Measurements from ENCODE around the gene ERGIC3. TPM values are rescaled to one million over a fixed set of nuclear protein-coding genes. Genes with fewer than 3 reads are reported as not detected.

Gene ERGIC3
- total and polyA plus RNA-seq, 8 donors: 197 to 390 (median 365) TPM

DNA sequence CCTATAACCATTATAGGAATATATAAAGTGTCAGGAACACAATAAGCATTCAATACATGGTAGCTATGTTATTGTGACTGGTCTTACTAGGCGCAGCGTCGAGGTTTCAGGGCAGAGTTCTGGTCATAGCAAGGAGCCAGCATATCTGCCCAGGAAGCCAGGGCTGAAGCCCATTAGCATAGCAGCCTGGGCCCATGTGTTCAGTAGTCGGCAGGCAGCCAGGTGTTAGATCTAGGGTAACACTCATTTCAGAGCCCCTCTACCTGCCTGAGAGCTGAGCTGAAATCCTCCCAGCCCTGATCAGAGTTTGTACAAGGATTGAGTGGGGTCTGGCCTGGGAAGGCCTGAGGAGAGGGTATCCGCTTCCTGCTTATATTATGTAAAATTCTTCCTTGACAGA is 44.6 kb upstream of the ERGIC3 start:
- ATAC-seq: no peak
- Histone ChIP-seq H3K36me3 (peaks cover 0 to 95% of the 10 kb centered on the region in 2 donors), H3K27ac (no peak overlapping the region), H3K9me3 (no peaks in the 10 kb centered on the region), H3K4me1 (peaks cover 0 to 2% of the 10 kb centered on the region in 2 donors), H3K4me3 (no peak overlapping the region), H3K27me3 (no peaks in the 10 kb centered on the region)
- TF ChIP-seq, protein P1, sequence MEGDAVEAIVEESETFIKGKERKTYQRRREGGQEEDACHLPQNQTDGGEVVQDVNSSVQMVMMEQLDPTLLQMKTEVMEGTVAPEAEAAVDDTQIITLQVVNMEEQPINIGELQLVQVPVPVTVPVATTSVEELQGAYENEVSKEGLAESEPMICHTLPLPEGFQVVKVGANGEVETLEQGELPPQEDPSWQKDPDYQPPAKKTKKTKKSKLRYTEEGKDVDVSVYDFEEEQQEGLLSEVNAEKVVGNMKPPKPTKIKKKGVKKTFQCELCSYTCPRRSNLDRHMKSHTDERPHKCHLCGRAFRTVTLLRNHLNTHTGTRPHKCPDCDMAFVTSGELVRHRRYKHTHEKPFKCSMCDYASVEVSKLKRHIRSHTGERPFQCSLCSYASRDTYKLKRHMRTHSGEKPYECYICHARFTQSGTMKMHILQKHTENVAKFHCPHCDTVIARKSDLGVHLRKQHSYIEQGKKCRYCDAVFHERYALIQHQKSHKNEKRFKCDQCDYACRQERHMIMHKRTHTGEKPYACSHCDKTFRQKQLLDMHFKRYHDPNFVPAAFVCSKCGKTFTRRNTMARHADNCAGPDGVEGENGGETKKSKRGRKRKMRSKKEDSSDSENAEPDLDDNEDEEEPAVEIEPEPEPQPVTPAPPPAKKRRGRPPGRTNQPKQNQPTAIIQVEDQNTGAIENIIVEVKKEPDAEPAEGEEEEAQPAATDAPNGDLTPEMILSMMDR (IDR thresholded peaks at IDR 0.05): no peak
- DNase-seq: no peak
- intact Hi-C loops (cut with DNase I): no loop called here

GRCh38 chr20:35497780-35498189 is 44.1 kb upstream of the ERGIC3 start:
- H3K4me1 ChIP-seq: no peaks in the 10 kb centered on the region
- intact Hi-C loops (cut with DNase I): no loop called here
- peaks cover 0 to 99% of the 10 kb centered on the region in 2 donors for H3K36me3 ChIP-seq
- DNase-seq (no peak), ATAC-seq (peak; percentile 34)
- H3K27me3 ChIP-seq: no peaks in the 10 kb centered on the region
- H3K4me3 ChIP-seq: no peak overlapping the region
- no peaks in the 10 kb centered on the region for H3K9me3 ChIP-seq
- H3K27ac ChIP-seq: no peak overlapping the region
- TF ChIP-seq, protein P1 (IDR thresholded peaks at IDR 0.05): no peak

GRCh38 chr20:35499271-35499670 is 42.6 kb upstream of the ERGIC3 start:
- Histone ChIP-seq H3K27me3 (no peaks in the 10 kb centered on the region), H3K4me1 (no peaks in the 10 kb centered on the region), H3K36me3 (peaks cover 0 to 100% of the 10 kb centered on the region in 2 donors), H3K27ac (no peak overlapping the region), H3K4me3 (no peak overlapping the region), H3K9me3 (no peaks in the 10 kb centered on the region)
- TF ChIP-seq, protein P1 (IDR thresholded peaks at IDR 0.05): no peak
- DNase-seq (no peak), ATAC-seq (no peak)
- intact Hi-C loops (cut with DNase I): no loop called here

DNA sequence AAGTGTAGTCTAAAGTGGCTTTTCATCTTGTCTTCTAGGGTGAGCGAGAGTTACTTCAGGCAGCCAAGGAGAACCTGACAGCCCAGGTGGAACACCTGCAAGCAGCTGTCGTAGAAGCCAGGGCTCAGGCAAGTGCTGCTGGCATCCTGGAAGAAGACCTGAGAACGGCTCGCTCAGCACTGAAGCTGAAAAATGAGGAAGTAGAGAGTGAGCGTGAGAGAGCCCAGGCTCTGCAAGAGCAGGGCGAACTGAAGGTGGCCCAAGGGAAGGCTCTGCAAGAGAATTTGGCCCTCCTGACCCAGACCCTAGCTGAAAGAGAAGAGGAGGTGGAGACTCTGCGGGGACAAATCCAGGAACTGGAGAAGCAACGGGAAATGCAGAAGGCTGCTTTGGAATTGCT is 39.5 kb upstream of the ERGIC3 start:
- intact Hi-C loops (cut with DNase I): no loop called here
- DNase-seq: no peak

DNA sequence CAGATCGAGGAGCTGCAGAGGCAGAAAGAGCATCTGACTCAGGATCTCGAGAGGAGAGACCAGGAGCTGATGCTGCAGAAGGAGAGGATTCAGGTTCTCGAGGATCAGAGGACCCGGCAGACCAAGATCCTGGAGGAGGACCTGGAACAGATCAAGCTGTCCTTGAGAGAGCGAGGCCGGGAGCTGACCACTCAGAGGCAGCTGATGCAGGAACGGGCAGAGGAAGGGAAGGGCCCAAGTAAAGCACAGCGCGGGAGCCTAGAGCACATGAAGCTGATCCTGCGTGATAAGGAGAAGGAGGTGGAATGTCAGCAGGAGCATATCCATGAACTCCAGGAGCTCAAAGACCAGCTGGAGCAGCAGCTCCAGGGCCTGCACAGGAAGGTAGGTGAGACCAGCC is 38.6 kb upstream of the ERGIC3 start:
- H3K27ac ChIP-seq: no peak overlapping the region
- TF ChIP-seq, protein P1 (IDR thresholded peaks at IDR 0.05): no peak
- no peaks in the 10 kb centered on the region for H3K27me3 ChIP-seq
- H3K36me3 ChIP-seq: peaks cover 0 to 98% of the 10 kb centered on the region in 2 donors
- H3K9me3 ChIP-seq: no peaks in the 10 kb centered on the region
- H3K4me1 ChIP-seq: no peaks in the 10 kb centered on the region
- ATAC-seq (no peak), DNase-seq (no peak)
- H3K4me3 ChIP-seq: no peak overlapping the region
- intact Hi-C loops (cut with DNase I): no loop called here

More for the DNA sequence above, 39.5 kb upstream of the ERGIC3 start:
- H3K36me3 ChIP-seq: peaks cover 0 to 98% of the 10 kb centered on the region in 2 donors
- H3K4me3 ChIP-seq: no peak overlapping the region
- no peak for ATAC-seq
- TF ChIP-seq, protein P1 (IDR thresholded peaks at IDR 0.05): no peak
- H3K27ac ChIP-seq: peak overlapping the region in 1 of 2 donors; percentile 16
- H3K27me3 ChIP-seq: no peaks in the 10 kb centered on the region
- H3K4me1 ChIP-seq: no peaks in the 10 kb centered on the region
- no peaks in the 10 kb centered on the region for H3K9me3 ChIP-seq

Data from left lung (tissue), 10 donors.